ENCODE results near the gene MAP3K3. TPM values are rescaled to one million over a fixed set of nuclear protein-coding genes. Genes with fewer than 3 reads are reported as not detected.

MAP3K3 gene
- 78.2 and 83.7 TPM in 2 replicates for total RNA-seq

GRCh38 chr17:63621684-63622573 is at the start of gene MAP3K3:
Gene MAP3K3, plus strand, starts transcription at chr17:63622417. Its CDS starts 343 bp downstream, at chr17:63622760.

GRCh38 chr17:63600569-63601438 is 21.4 kb upstream of the MAP3K3 start, which contains the start of gene TACO1:
Gene TACO1, plus strand, starts transcription at chr17:63600895. Its CDS starts 189 bp downstream, at chr17:63601084.

GRCh38 chr17:63699638-63700527 is 77.7 kb downstream of the MAP3K3 start, which contains the start of gene LIMD2:
Gene LIMD2, minus strand, starts transcription at chr17:63700125. Its CDS starts 827 bp downstream, at chr17:63699298.

GRCh38 chr17:63741408-63742173 is 119.4 kb downstream of the MAP3K3 start, which contains the start of gene STRADA:
Gene STRADA, minus strand, starts transcription at chr17:63741799. Its CDS starts 13,430 bp downstream, at chr17:63728369.

Other genes with a start within 250 kb of the MAP3K3 start
- 15.7 and 25.3 TPM in 2 replicates for gene CYB561, start 176.1 kb upstream of the MAP3K3 start, total RNA-seq
- gene ACE, start 145.4 kb upstream of the MAP3K3 start, total RNA-seq = 27.5 and 46.8 TPM in 2 replicates
- not detected in 2 replicates for gene KCNH6, start 99.1 kb upstream of the MAP3K3 start, total RNA-seq
- 19.0 and 21.5 TPM in 2 replicates for gene DCAF7, start 71.9 kb upstream of the MAP3K3 start, total RNA-seq
- 16.4 and 18.2 TPM in 2 replicates for gene TACO1, start 21.5 kb upstream of the MAP3K3 start, total RNA-seq
- gene LIMD2, start 77.7 kb downstream of the MAP3K3 start, total RNA-seq = 13.8 and 24.0 TPM in 2 replicates
- gene STRADA, start 119.4 kb downstream of the MAP3K3 start, total RNA-seq = 17.2 and 22.3 TPM in 2 replicates
- 87.7 and 117 TPM in 2 replicates for gene CCDC47, start 151.2 kb downstream of the MAP3K3 start, total RNA-seq
- gene DDX42, start 151.8 kb downstream of the MAP3K3 start, total RNA-seq = 65.1 and 80.6 TPM in 2 replicates
- gene PSMC5, start 205.0 kb downstream of the MAP3K3 start, total RNA-seq = 92.1 and 129 TPM in 2 replicates
- gene FTSJ3, start 205.2 kb downstream of the MAP3K3 start, total RNA-seq = 57.2 and 84.5 TPM in 2 replicates
- gene SMARCD2, start 220.3 kb downstream of the MAP3K3 start, total RNA-seq = 69.4 and 77.6 TPM in 2 replicates

Measured in endothelial cell of coronary artery (primary cell).